Fibroblast of skin of abdomen (primary cell): ENCODE data around the gene ZNF771.
"Not testable (repeated sequence)": the region's sequence is repeated elsewhere in the genome, so short reads cannot be mapped to it uniquely, and the experiment has no call there.

Source experiments
- DNase-seq: peaks from one replicate; pipeline ENCODE4 v3.0.0-alpha.2; 2013

ZNF771 gene

DNA sequence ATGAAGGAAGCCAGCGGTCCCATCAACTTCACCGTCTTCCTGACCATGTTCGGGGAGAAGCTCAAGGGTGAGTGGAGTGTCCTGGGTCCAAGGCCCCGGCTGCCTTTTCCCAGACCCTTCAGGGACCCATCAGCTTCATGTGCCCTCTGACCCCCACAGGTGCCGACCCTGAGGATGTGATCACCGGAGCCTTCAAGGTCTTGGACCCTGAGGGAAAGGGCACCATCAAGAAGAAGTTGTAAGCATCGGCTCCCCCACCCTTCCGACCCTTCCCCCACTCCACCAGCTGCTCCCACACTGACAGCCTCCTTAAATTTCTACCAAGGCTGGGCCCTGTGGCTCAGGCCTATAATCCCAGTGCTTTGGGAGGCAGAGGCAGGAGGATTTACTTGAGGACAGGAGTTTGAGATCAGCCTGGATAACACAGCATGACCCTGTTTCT lies 30.9 kb upstream of the ZNF771 start:
- no peak for DNase-seq

GRCh38 chr16:30377050-30377811 lies 30.2 kb upstream of the ZNF771 start:
- no peak for DNase-seq

- peak; percentile 90 for DNase-seq
These were observed 29.6 kb upstream of the ZNF771 start for GRCh38 chr16:30377812-30378235.

- peak; percentile 98 for DNase-seq
These were observed 28.9 kb upstream of the ZNF771 start for GRCh38 chr16:30378236-30379157.

- no peak for DNase-seq
These were observed 28.1 kb upstream of the ZNF771 start for GRCh38 chr16:30379158-30379783.

- no peak for DNase-seq
These were observed 27.2 kb upstream of the ZNF771 start for GRCh38 chr16:30380072-30380802.

DNA sequence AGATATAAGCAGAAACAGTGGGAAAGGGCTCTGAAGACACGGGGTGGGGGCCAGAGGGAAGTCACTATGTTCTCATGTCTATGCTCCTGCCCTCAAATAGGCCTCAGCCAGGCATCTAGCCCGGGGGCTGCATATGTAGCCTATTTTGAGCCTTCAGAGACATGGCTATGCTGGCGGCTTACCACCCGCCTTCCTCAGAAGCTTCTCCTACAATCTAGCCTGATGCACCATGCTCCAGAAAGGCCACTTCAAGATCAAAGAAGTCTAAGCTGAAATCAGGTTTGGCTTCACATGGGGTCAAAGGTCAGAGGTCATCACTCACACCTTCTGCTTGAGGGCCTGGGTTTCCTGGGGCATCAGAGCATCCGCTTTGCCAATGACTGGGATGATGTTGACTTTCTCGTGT lies 26.6 kb upstream of the ZNF771 start:
- DNase-seq, result no peak

DNA sequence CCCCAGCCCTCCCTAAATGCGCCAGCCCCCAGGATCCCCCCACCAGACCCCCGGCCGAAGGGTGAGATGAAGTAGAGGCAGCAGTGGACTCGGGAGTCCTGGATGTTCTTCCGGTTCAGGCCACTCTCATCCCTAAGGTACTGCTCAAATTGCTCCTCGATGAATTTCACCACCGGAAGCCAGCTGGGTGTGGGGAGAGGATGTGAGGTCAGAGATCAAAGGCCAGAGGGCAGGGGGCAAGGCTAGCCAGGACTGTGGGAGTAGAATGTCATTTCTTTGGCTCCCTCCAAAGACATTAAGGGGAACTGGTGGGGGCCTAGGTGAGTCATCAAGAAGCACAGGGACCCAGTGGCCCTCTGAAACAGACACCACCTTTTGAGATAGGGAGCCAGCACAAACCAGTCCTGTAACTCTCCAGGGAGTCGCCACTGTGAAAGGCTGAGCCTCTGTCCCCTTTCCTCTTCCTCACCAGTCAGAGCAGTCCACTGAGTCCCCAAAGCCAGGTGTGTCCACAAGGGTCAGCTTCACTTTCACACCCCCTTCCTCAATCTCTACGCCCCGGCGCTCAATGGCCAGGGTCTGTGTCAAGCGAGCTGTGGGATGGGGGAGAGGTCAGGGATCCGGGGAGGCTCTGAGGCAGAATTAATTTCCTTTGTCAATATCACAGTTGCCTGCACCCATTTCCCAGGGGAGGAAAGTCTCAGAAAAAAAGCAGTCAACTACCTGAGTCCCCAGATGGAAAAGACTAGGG lies 25.9 kb upstream of the ZNF771 start:
- DNase-seq, result no peak

DNA sequence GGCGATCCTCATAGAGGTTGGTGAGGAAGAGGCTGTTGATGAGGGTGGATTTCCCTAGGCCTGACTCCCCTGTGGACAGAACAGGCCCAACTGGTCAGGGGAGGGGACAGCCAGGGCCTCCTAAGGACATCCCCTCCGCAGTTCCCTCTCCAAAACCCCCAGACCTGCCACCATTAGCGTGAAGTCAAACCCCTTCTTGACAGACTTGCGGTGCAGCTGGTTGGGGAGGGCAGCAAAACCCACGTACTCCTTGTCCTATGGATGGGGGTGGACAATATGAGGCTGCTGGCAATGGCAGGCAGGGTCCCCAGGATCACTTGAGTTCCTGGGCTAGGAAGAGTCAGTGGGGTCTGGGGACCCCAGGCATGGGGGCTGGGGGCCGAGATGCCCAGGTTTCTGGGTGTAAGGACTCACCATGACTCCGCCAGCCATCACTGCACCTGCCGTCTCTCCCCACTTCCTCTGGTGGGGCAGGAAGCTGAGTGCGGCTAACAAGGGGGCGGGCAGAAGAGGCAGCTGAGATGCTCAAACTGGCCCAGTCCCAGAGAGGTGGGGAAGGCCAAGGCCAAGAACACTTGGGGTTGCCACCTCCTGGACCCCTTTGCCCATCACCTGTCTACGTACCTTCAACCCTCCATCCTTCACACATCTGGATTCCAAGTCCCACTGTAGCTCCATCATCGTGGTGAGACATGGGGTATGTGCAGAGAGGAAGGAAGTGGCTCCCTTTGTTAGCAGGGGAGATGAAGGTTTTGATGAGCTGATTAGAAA lies 25.1 kb upstream of the ZNF771 start, which contains the start of gene SEPTIN1:
TSS of gene SEPTIN1 (minus strand) at position 451 of the 771 bp plus-strand sequence. CDS start at position 432, 19 bp downstream.
- DNase-seq, result no peak

DNA sequence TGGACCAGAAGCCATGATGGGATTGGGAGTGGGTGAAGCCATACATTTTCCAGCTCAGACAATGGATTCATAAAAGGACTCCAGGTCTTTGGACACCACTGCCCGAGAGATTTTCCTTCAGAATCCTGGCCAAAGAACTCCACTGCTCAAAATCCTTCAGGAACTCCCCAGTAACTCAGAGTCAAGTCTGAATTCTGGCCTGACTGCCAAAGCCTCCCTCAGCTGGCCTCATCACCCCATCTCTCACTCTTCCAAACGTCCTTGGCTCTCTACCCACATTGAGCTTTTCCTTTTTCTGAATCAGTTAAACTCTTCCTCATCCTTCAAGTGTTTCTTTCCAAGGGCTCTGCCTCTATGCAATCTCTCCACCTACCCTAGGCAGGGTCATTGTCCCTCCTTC lies 23.9 kb upstream of the ZNF771 start:
- no peak for DNase-seq

GRCh38 chr16:30394592-30395154 lies 12.7 kb upstream of the ZNF771 start:
- DNase-seq, result peak; percentile 12

DNA sequence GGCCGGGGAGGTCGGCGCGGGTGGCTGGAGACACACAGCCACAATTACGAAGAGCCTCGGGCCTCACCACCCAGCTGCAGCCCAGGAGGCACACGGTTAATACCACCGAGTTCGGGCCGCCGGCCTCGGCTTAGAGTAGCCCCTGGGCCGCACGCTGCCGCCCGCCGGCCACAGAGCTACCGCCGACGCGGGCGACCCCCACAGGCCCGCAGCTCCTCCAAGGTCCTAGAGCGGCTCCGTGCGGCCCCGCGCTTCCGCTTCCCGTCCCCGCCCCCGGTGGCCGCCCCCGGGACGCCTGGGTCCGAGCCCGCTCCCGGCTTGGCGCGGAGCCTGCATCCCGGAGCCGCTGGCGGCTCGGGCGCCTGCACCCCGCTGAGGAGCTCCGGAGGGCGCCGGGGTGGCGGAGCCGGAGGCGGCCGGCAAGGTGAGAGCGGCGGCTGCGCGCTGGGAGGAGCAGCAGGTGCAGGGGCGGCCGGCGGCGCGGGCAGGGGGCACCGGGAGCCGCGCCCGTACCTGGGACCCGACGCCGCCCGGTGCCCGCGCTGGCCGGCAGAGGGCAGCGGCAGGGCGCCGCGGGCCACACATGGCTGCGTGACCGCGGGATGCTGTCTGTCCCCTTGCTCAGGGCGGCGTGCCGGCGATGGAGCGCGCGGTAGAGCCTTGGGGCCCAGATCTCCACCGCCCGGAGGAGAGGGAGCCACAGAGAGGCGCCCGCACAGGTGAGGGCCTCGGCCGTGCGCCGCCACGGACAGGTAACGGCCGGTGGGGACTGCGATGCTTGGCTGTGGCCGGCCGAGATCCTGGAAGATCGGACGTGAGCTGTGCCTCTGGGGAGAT lies 12.0 kb upstream of the ZNF771 start, which contains the start of gene ZNF48:
TSS of gene ZNF48 (plus strand) at position 266 of the 837 bp plus-strand sequence. CDS start at position 641, 375 bp downstream.
- peak; percentile 88 for DNase-seq

DNA sequence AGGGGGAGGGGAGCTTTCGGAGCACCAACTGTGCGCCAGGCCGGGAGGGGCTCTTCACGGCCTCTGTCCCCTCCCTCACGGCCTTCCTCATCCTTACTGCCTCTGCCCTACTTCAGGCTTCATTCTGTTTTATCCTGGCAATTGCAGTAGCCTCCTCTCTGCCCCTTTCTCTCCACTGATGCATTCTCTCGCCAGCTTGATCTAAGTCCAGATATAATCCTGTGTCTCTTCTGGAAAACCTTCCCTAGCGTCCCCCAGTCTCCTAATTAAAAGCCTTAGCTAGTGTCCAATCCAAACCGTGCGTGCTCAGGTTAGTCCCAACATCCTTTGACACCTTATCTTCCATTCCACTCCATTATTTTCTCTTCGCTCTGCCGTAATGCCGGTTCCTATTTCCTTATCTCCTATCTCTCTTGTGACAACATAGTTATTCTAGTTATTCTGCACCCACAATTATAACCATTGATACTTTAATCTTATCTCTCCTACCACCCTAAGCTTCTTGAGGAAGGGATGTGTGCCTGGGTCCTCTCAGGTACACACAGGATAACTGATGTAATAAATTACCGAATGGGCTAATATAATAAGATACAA lies 11.3 kb upstream of the ZNF771 start:
- DNase-seq, result no peak

- DNase-seq, result not testable (repeated sequence)
These were observed 10.8 kb upstream of the ZNF771 start for GRCh38 chr16:30396627-30397026.

DNA sequence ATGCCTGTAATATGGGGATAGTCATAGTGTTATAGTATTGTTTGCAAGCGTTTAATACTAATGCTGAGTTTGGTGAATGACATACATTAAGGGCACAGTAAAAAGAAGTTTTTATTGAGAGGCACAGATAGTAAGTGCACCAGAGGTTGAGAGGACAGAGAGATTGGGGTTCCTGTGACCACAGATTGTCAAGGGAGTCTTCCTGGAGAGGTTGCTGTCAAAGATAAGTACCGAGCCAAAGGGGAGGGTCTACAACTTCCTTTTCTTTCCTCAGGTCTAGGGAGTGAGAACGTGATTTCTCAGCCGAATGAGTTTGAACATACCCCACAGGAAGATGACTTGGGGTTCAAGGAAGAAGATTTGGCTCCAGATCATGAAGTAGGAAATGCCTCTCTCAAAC lies 10.3 kb upstream of the ZNF771 start:
- DNase-seq, result no peak

DNA sequence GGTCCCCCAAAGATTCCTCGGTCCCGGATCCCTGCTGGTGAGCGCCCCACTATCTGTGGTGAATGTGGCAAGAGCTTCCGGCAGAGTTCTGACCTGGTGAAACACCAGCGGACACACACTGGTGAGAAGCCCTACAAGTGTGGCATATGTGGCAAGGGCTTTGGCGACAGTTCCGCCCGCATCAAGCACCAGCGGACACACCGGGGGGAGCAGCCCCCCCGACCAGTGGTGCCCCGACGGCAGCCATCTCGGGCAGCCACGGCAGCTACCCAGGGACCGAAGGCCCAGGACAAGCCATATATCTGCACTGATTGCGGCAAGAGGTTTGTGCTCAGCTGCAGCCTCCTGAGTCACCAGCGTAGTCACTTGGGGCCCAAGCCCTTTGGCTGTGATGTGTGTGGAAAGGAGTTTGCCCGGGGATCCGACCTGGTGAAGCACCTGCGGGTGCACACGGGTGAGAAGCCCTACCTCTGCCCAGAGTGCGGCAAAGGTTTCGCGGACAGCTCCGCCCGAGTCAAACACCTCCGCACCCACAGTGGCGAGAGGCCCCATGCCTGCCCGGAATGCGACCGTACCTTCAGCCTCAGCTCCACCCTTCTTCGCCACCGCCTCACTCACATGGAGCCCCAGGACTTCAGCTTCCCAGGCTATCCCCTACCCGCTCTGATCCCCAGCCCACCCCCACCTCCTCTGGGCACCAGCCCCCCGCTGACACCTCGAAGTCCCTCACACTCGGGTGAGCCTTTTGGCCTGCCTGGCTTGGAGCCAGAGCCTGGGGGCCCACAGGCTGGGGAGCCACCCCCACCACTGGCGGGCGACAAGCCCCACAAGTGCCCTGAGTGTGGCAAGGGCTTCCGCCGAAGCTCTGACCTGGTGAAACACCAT lies 9.4 kb upstream of the ZNF771 start:
- DNase-seq, result no peak

- no peak for DNase-seq
These were observed 8.6 kb upstream of the ZNF771 start for GRCh38 chr16:30398661-30399434.
